Natural killer cell treated with Interleukin-12 subunit alpha and Interleukin-12 subunit beta and Interleukin-15 and Interleukin-18, amount 100 ng/mL, for 72 hours (primary cell): ENCODE measurements around the gene MMP25. TPM values are rescaled to one million over a fixed set of nuclear protein-coding genes. Genes with fewer than 3 reads are reported as not detected.

Experiments used
- ATAC-seq, 2 donors: fragments of 150-1000 bp; cut with Tn5 transposase in 1 of 2; sonication (Bioruptor Pico), chemical (Tn5 transposase) in 1 of 2; 2 replicates each; pipeline ENCODE4 v1.10.0; 2021
- DNase-seq: peaks from one replicate; pipeline ENCODE4 v3.0.0; 2022; ENCODE audit warnings: low spot score
- H3K27ac Mint-ChIP-seq, 2 donors: 1 replicate in 1 of 2; 2 replicates in 1 of 2; pipeline ENCODE4 v1.8.0; 2022; ENCODE audit warnings: mixed read lengths in 2 of 2, mild to moderate bottlenecking in 1 of 2, moderate library complexity in 1 of 2
- H3K27me3 Mint-ChIP-seq, 2 donors: 1 replicate in 1 of 2; 2 replicates in 1 of 2; pipeline ENCODE4 v1.8.0; 2022; ENCODE audit warnings: mixed read lengths in 2 of 2
- H3K36me3 Mint-ChIP-seq: one replicate; pipeline ENCODE4 v1.8.0; 2022; ENCODE audit warnings: mixed read lengths
- H3K4me1 Mint-ChIP-seq, 2 donors: 1 replicate in 1 of 2; 2 replicates in 1 of 2; pipeline ENCODE4 v1.8.0; 2022; ENCODE audit warnings: low read depth in 2 of 2, mixed read lengths in 2 of 2, mild to moderate bottlenecking in 1 of 2
- H3K4me3 Mint-ChIP-seq: one replicate; pipeline ENCODE4 v1.8.0; 2022; ENCODE audit warnings: mixed read lengths
- H3K9me3 Mint-ChIP-seq: 2 replicates; pipeline ENCODE4 v1.8.0; 2022; ENCODE audit warnings: mixed read lengths
- total RNA-seq, 2 donors: library from RNA; stranded (reverse); gene quantifications; one replicate each; pipeline ENCODE4 v1.2.3, GENCODE V29; 2022

MMP25 gene
- total RNA-seq, 2 donors from 2014 or later, result 54.3 to 66.6 TPM

GRCh38 chr16:3012246-3012645 lies 34.1 kb upstream of the MMP25 start:
- Mint-ChIP-seq H3K9me3 (no peaks in the 10 kb centered on the region), H3K27me3 (peaks cover 0 to 4% of the 10 kb centered on the region in 2 donors), H3K36me3 (no peaks in the 10 kb centered on the region), H3K27ac (no peak overlapping the region), H3K4me1 (peaks cover 8 to 10% of the 10 kb centered on the region in 2 donors), H3K4me3 (no peak overlapping the region)
- ATAC-seq, result no peak
- DNase-seq, result no peak

DNA sequence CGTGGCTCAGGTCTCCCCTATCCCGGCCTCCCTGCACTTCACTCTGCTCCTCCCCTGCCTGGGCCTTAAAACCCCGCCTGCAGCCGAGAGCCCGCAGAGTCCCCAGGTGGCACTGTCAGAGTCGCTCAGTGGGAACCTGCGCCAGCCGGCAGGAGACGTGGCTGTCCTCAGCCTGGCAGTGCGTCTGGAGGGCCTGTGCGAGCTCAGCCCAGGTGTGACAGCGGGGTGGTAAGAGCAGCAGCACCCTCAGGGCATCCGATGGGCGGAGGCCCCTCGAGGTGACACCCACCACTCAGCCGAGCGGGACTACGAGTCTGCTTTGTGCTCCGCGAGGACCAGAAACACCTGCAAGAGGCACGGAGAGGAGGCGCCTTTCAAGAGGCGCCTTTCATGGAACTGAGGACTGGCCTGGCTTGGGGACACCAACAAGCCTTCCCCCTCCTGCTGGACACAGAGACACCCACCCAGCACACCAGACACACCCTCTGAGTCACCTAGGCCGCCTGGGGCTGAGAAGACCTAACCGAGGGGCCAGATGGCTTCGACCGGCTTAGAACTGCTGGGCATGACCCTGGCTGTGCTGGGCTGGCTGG lies 33.4 kb upstream of the MMP25 start, which contains the start of gene CLDN9:
TSS of gene CLDN9 (plus strand) at position 96 of the 593 bp plus-strand sequence. CDS start at position 536, 440 bp downstream.
- DNase-seq, result no peak
- no peak within 1 kb of the TSS for H3K4me3 Mint-ChIP-seq
- peaks cover 7% of the 10 kb centered on the region in 2 donors for H3K4me1 Mint-ChIP-seq
- no peak within 1 kb of the TSS for H3K27ac Mint-ChIP-seq
- H3K9me3 Mint-ChIP-seq, result no peaks in the 10 kb centered on the region
- no peak for ATAC-seq
- peaks cover 0 to 4% of the 10 kb centered on the region in 2 donors for H3K27me3 Mint-ChIP-seq
- no peaks in the 10 kb centered on the region for H3K36me3 Mint-ChIP-seq

DNA sequence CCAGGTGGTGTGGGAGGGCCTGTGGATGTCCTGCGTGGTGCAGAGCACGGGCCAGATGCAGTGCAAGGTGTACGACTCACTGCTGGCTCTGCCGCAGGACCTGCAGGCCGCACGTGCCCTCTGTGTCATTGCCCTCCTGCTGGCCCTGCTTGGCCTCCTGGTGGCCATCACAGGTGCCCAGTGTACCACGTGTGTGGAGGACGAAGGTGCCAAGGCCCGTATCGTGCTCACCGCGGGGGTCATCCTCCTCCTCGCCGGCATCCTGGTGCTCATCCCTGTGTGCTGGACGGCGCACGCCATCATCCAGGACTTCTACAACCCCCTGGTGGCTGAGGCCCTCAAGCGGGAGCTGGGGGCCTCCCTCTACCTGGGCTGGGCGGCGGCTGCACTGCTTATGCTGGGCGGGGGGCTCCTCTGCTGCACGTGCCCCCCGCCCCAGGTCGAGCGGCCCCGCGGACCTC lies 32.8 kb upstream of the MMP25 start:
- Mint-ChIP-seq H3K27ac (no peak overlapping the region), H3K27me3 (peaks cover 0 to 4% of the 10 kb centered on the region in 2 donors), H3K36me3 (no peaks in the 10 kb centered on the region), H3K4me1 (peaks cover 1 to 3% of the 10 kb centered on the region in 2 donors), H3K9me3 (no peaks in the 10 kb centered on the region), H3K4me3 (no peak overlapping the region)
- no peak for DNase-seq
- no peak for ATAC-seq

DNA sequence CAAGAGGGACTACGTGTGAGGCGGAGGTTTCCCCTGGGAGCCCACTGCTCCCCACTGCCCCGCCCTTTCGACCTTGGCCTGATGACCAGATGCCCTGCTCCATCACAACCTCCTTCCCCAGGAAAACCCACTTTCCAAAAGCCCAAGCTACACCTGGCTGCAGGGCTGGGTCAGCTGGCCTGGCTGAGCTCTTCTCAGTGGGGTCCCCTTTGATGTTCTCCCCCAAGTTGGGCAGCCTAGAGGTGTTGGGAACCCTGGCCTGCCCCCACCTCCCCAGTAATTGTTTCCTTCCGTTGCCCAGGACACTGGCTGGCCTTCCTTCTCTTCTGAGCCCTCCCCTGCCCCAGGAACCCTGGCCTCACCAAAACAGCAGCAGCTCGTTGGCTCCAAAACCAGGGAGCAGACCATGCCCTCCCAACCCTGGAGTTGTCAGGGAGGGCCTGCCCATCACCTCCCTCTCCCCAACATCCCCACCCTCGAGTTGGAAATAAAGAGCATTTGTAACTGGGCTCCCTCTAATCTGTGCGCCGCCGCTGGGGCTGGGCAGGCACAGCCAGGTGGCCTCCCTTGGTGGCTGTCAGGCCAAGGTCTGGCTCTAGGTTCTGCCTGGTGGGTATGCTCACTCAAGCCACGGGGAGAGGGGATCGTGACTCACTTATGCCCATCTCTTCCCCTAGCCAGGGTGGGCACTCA lies 32.2 kb upstream of the MMP25 start:
- Mint-ChIP-seq H3K36me3 (no peaks in the 10 kb centered on the region), H3K4me1 (no peaks in the 10 kb centered on the region), H3K9me3 (no peaks in the 10 kb centered on the region), H3K27ac (no peak overlapping the region), H3K4me3 (no peak overlapping the region), H3K27me3 (peaks cover 0 to 4% of the 10 kb centered on the region in 2 donors)
- DNase-seq, result no peak
- ATAC-seq, result no peak

GRCh38 chr16:3014971-3015370 lies 31.4 kb upstream of the MMP25 start:
- H3K27me3 Mint-ChIP-seq, result peaks cover 0 to 4% of the 10 kb centered on the region in 2 donors
- ATAC-seq, result no peak
- peaks cover 2 to 3% of the 10 kb centered on the region in 2 donors for H3K4me1 Mint-ChIP-seq
- H3K36me3 Mint-ChIP-seq, result no peaks in the 10 kb centered on the region
- no peak for DNase-seq
- no peak overlapping the region for H3K27ac Mint-ChIP-seq
- no peak overlapping the region for H3K4me3 Mint-ChIP-seq
- no peaks in the 10 kb centered on the region for H3K9me3 Mint-ChIP-seq

DNA sequence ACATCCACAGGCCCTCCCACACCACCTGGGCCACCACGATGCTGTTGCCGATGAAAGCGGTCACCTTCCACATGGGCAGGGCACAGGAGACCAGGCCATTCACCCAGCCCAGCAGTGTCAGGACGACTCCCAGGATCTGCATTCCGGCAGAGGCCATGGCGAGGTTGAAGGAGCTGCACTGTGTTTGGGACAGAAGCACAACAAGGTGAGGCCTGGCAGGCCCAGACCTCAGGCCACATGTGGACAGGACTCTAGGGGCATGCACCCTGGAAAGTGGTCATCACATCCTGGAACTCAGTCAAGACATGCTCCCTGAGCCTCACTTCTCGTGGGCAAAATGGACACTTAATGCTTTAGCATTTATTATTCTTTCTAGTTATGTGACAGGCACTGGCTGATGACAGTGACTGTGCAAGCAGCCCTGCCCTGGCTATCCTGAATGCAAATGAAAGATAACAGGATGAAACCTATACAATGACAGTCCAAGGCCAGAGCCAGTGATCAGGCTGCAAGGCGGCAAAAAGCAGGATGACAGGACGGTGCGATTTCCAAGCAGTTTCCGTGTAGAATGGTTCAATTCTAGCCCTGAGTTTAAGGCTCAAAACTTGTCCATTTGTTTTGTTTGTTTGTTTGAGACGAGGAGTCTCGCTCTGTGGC lies 30.4 kb upstream of the MMP25 start:
- no peak for ATAC-seq
- H3K4me3 Mint-ChIP-seq, result no peak overlapping the region
- no peaks in the 10 kb centered on the region for H3K9me3 Mint-ChIP-seq
- H3K36me3 Mint-ChIP-seq, result no peaks in the 10 kb centered on the region
- no peak for DNase-seq
- H3K27me3 Mint-ChIP-seq, result peaks cover 0 to 4% of the 10 kb centered on the region in 2 donors
- H3K27ac Mint-ChIP-seq, result no peak overlapping the region
- H3K4me1 Mint-ChIP-seq, result peaks cover 3 to 5% of the 10 kb centered on the region in 2 donors

DNA sequence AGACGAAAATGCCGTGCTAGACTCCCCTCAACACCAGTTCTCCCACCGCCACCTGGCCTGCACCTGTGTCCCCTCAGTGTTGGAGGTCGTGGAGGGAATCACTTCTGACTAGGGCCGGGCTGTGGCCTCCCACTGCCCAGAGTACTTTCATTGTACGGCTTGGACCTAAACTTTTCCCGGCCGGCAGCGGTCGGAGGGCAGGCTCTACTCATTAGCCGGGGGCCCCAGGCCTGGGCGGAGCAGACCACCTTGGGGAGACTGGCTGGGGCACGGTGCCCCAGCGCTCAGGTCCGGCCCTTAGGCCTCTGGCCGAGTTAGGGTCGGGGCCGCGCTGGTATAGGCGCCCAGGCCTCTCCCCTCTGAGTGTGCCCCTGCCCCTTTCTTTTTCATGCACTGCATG lies 29.0 kb upstream of the MMP25 start:
- Mint-ChIP-seq H3K4me3 (no peak overlapping the region), H3K36me3 (no peaks in the 10 kb centered on the region), H3K4me1 (peaks cover 13 to 17% of the 10 kb centered on the region in 2 donors), H3K27me3 (peaks cover 0 to 4% of the 10 kb centered on the region in 2 donors), H3K9me3 (no peaks in the 10 kb centered on the region), H3K27ac (no peak overlapping the region)
- DNase-seq (no peak), ATAC-seq (no peak)

DNA sequence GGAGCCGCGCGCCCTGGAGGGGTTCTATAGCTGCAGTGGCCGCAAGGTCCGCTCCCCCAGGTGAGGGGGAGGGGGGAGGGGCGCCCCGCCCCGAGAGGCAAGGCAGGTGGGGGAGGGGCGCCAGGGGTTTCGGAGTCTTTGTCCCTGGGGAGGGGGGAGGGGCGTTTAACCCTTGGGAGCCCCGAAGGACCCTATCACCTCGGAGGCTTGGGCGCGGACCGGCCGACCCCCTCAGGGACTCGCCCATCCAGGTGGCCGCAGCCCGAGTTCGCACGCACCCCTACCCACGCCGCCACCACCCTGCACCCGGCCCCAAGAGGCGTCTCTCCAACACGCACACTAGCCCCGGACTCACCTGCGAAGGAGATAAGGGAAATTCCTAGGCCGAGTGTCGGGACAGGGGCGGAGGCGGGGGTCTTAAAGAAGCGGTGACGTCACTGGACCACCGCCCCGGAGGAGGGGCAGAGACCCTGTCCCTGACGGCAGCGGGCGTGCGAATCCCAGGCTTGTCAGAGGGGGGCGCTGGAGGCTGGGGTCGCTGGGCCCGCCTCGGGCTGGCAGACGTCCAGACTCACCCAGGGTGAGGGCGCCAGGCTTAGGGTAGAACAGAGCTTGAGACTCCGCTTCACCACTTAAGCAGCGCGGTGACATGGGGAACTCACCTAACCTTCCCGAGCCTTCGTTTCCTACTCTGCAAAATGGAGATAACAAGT lies 28.4 kb upstream of the MMP25 start, which contains the start of gene CLDN6:
TSS of gene CLDN6 (minus strand) at position 390 of the 713 bp plus-strand sequence. CDS start 2,162 bp downstream, outside the sequence.
- no peak for DNase-seq
- no peak for ATAC-seq
- H3K4me3 Mint-ChIP-seq, result no peak within 1 kb of the TSS
- no peaks in the 10 kb centered on the region for H3K9me3 Mint-ChIP-seq
- H3K27me3 Mint-ChIP-seq, result peaks cover 0 to 4% of the 10 kb centered on the region in 2 donors
- peaks cover 19 to 23% of the 10 kb centered on the region in 2 donors for H3K4me1 Mint-ChIP-seq
- H3K36me3 Mint-ChIP-seq, result no peaks in the 10 kb centered on the region
- no peak within 1 kb of the TSS for H3K27ac Mint-ChIP-seq

DNA sequence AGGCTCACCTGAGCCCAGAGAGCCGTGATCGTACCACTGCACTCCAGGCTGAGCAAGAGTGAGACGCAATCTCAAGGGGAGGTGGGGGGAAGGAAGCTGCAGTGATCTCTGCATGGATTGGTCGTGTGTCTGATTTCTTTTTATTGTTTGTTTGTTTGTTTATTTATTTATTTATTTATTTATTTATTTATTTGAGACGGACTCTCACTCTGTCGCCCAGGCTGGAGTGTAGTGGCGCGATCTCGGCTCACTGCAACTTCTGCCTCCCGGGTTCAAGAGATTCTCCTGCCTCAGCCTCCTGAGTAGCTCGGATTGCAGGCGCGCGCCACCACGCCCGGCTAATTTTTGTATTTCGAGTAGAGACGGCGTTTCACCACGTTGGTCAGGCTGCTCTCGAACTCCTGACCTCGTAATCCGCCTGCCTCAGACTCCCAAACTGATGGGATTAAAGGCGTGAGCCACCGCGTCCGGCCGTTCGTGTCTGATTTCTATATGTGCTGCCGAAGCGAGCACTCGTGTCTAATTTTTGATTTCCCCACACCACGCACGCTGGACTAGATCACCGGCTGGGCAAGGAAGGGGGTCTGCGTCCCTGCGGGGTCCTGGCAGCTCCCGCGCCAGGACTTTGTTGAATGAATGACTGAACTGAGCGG lies 26.6 kb upstream of the MMP25 start:
- ATAC-seq (no peak), DNase-seq (no peak)
- peak overlapping the region; percentile 88 for H3K4me3 Mint-ChIP-seq
- H3K9me3 Mint-ChIP-seq, result no peaks in the 10 kb centered on the region
- H3K27me3 Mint-ChIP-seq, result no peaks in the 10 kb centered on the region
- H3K36me3 Mint-ChIP-seq, result no peaks in the 10 kb centered on the region
- peak overlapping the region; percentile 46 to 72 for H3K27ac Mint-ChIP-seq
- peaks cover 32% of the 10 kb centered on the region in 2 donors for H3K4me1 Mint-ChIP-seq

- peak; percentile 87 for DNase-seq
- Mint-ChIP-seq H3K9me3 (no peaks in the 10 kb centered on the region), H3K4me1 (peaks cover 32% of the 10 kb centered on the region in 2 donors)
Observed at GRCh38 chr16:3020247-3020603, 26.1 kb upstream of the MMP25 start, which contains the start of gene TNFRSF12A. TNFRSF12A (plus strand) TSS chr16:3020368; CDS start chr16:3020398, 30 bp downstream.

DNA sequence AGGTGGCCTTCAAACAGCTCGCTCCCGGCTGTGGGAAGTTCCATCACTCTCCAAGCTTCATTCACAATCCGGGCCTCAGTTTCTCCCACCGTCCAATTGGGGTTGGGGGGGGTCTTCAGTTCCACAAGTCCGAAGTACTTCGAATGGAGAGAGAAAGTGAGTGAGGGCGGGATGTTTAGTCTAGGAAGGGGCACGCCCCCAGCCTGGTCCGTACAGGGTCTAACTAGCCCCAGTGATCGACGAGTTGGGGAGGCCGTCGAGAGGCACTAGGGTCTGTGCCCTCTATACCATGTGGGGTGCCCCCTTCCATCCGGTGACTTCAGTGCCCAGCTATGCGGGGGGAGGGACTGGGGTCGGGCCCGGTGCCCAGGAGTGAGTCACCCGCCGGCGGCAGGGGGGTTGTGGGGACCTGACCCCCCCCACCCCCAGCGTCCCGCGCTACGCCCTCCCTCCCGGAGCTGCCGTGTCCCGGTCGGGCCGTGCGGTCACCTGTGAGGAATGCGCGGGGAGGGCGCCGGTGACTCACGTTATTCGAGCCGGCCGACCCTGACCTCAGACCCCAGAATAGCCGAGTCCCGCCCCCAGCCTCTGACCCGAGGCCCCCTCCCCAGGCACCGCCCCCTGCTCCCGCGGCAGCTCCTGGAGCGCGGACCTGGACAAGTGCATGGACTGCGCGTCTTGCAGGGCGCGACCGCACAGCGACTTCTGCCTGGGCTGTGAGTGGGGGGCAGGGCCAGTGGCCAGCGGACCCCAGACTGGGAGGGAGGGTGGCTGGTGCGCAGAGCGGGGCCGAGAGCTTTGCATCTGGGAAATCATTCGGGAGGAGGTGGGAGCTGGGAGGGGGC lies 25.5 kb upstream of the MMP25 start:
- Mint-ChIP-seq H3K4me3 (peak overlapping the region; percentile 88), H3K27me3 (no peaks in the 10 kb centered on the region), H3K27ac (peak overlapping the region; percentile 87 to 90), H3K9me3 (no peaks in the 10 kb centered on the region), H3K36me3 (no peaks in the 10 kb centered on the region), H3K4me1 (peaks cover 32% of the 10 kb centered on the region in 2 donors)
- ATAC-seq, result peak; percentile 2 to 4
- DNase-seq, result no peak

More at GRCh38 chr16:3020247-3020603, 26.1 kb upstream of the MMP25 start, which contains the start of gene TNFRSF12A:
- Mint-ChIP-seq H3K36me3 (no peaks in the 10 kb centered on the region), H3K27me3 (no peaks in the 10 kb centered on the region), H3K27ac (peak within 1 kb of the TSS; percentile 87 to 90), H3K4me3 (peak within 1 kb of the TSS; percentile 88)
- peak; percentile 64 to 74 for ATAC-seq

DNA sequence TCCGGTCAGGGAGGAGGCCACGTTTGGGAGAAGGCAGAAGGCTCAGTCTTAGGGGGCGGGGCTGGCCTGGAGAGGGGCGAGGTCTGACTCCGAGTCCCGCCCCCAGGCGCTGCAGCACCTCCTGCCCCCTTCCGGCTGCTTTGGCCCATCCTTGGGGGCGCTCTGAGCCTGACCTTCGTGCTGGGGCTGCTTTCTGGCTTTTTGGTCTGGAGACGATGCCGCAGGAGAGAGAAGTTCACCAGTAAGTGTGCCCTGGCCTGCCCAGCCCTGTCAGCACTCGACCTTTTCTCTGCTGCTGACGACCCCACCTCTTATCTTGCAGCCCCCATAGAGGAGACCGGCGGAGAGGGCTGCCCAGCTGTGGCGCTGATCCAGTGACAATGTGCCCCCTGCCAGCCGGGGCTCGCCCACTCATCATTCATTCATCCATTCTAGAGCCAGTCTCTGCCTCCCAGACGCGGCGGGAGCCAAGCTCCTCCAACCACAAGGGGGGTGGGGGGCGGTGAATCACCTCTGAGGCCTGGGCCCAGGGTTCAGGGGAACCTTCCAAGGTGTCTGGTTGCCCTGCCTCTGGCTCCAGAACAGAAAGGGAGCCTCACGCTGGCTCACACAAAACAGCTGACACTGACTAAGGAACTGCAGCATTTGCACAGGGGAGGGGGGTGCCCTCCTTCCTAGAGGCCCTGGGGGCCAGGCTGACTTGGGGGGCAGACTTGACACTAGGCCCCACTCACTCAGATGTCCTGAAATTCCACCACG lies 24.7 kb upstream of the MMP25 start:
- Mint-ChIP-seq H3K4me3 (peak overlapping the region; percentile 88), H3K27me3 (no peaks in the 10 kb centered on the region), H3K9me3 (no peaks in the 10 kb centered on the region), H3K36me3 (no peaks in the 10 kb centered on the region), H3K27ac (peak overlapping the region; percentile 87 to 90), H3K4me1 (peaks cover 32% of the 10 kb centered on the region in 2 donors)
- peak; percentile 44 to 56 for ATAC-seq
- peak; percentile 79 for DNase-seq
